Upper lobe of left lung (tissue), 4 donors: ENCODE data around the gene A3GALT2.

Experiments
- EP300 ChIP-seq, 4 donors: sonication (generic); formaldehyde crosslinking; IDR thresholded peaks; one replicate each; pipeline ENCODE4 v1.5.1; 2017; ENCODE audit warnings: antibody characterized with exemption in 4 of 4, control low read depth in 2 of 4
- POLR2A ChIP-seq, 4 donors: fragments of 450-650 bp; IDR thresholded peaks; one replicate each; pipeline ENCODE4 v1.5.1; 2016 to 2017; ENCODE audit warnings: antibody characterized with exemption in 4 of 4, mild to moderate bottlenecking in 2 of 4
- POLR2AphosphoS5 ChIP-seq, 2 donors: sonication (generic); formaldehyde crosslinking; IDR thresholded peaks; one replicate each; pipeline ENCODE4 v1.5.1; 2017; ENCODE audit warnings: antibody characterized with exemption in 2 of 2
- TF ChIP-seq, protein P1 (sequence below), 6 experiments: fragments of 450-650 bp in 4 of 6; fragments of 200-600 bp in 2 of 6; sonication (generic) in 2 of 6; IDR thresholded peaks; one replicate each; pipeline ENCODE4 v1.5.1; 2016 to 2019; ENCODE audit warnings: antibody characterized with exemption in 6 of 6

GRCh38 chr1:33302325-33302724 is 18.6 kb downstream of the A3GALT2 start:
- TF ChIP-seq, protein P1, sequence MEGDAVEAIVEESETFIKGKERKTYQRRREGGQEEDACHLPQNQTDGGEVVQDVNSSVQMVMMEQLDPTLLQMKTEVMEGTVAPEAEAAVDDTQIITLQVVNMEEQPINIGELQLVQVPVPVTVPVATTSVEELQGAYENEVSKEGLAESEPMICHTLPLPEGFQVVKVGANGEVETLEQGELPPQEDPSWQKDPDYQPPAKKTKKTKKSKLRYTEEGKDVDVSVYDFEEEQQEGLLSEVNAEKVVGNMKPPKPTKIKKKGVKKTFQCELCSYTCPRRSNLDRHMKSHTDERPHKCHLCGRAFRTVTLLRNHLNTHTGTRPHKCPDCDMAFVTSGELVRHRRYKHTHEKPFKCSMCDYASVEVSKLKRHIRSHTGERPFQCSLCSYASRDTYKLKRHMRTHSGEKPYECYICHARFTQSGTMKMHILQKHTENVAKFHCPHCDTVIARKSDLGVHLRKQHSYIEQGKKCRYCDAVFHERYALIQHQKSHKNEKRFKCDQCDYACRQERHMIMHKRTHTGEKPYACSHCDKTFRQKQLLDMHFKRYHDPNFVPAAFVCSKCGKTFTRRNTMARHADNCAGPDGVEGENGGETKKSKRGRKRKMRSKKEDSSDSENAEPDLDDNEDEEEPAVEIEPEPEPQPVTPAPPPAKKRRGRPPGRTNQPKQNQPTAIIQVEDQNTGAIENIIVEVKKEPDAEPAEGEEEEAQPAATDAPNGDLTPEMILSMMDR (IDR thresholded peaks at IDR 0.05), result no peak
- TF ChIP-seq POLR2A (IDR thresholded peaks at IDR 0.05), result no peak
- TF ChIP-seq POLR2AphosphoS5 (IDR thresholded peaks at IDR 0.05), result no peak
- TF ChIP-seq EP300 (IDR thresholded peaks at IDR 0.05), result no peak
